22Rv1 (cell line): ENCODE results near the gene SYTL3.

Experiments used
- H3K27ac ChIP-seq: fragments of 450-650 bp; 2 replicates; pipeline ENCODE4 v1.5.1; 2017
- ZFX ChIP-seq: fragments of 450-650 bp; IDR thresholded peaks from 2 replicates; pipeline ENCODE4 v1.6.1; 2017; ENCODE audit warnings: antibody characterized with exemption, borderline replicate concordance
- TF ChIP-seq, protein P1 (sequence below): fragments of 450-650 bp; IDR thresholded peaks from 2 replicates; pipeline ENCODE4 v1.5.1; 2017; ENCODE audit warnings: mild to moderate bottlenecking

The SYTL3 gene

GRCh38 chr6:158756126-158756525, 106.3 kb downstream of the SYTL3 start:
- TF ChIP-seq, protein P1, sequence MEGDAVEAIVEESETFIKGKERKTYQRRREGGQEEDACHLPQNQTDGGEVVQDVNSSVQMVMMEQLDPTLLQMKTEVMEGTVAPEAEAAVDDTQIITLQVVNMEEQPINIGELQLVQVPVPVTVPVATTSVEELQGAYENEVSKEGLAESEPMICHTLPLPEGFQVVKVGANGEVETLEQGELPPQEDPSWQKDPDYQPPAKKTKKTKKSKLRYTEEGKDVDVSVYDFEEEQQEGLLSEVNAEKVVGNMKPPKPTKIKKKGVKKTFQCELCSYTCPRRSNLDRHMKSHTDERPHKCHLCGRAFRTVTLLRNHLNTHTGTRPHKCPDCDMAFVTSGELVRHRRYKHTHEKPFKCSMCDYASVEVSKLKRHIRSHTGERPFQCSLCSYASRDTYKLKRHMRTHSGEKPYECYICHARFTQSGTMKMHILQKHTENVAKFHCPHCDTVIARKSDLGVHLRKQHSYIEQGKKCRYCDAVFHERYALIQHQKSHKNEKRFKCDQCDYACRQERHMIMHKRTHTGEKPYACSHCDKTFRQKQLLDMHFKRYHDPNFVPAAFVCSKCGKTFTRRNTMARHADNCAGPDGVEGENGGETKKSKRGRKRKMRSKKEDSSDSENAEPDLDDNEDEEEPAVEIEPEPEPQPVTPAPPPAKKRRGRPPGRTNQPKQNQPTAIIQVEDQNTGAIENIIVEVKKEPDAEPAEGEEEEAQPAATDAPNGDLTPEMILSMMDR: no peak
- TF ChIP-seq ZFX: no peak
- no peak overlapping the region for H3K27ac ChIP-seq

DNA sequence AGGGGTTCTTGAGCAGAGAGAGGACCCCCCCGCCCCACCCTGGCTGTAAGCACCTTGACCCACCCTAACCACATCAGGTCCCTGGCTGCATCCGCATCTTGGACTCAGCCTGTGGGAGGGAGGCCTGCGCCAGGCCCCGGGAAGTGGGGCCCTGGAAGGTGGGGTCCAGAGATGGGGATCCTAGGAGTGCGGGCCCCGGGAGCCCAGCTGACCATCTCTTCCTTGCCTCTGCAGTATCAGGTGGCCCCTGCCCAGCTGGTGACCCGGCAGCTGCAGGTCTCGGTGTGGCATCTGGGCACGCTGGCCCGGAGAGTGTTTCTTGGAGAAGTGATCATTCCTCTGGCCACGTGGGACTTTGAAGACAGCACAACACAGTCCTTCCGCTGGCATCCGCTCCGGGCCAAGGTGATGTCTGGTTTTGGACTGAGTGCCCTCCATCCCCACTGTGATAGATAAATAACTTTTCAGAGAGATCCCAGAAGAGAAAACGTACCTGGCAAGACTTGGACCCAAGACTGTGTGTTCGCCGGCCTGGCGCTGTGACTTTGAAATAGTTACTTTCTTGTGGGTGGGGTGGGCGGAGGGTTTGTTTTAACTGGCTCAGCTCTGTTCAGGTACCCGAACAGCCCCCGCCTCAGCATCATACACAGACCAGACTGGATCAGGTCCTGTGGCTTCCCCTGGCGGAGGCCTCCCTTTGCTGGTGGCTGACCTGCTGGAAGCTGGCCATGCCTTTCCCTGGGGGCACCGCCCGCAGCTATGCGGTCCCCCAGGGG, 107.3 kb downstream of the SYTL3 start:
- TF ChIP-seq ZFX: no peak
- TF ChIP-seq, protein P1: no peak
- H3K27ac ChIP-seq: no peak overlapping the region

DNA sequence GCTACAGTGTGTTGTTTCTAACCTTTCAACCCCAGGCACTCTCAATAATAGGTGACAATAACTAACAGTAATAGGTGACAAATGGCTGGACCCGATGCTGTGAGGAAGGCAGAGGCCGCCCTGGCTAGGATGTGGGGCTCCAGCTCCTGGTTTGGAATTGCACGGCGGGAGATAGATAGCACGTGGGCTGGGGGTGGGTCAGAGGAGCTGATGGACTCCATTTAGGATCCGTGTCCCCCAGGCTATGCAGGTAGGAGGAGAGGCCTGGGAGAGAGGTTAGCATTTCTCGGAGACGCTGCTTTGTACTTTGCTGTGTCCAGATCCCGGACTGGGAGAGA, 107.9 kb downstream of the SYTL3 start:
- TF ChIP-seq, protein P1: no peak
- TF ChIP-seq ZFX: no peak
- H3K27ac ChIP-seq: no peak overlapping the region

DNA sequence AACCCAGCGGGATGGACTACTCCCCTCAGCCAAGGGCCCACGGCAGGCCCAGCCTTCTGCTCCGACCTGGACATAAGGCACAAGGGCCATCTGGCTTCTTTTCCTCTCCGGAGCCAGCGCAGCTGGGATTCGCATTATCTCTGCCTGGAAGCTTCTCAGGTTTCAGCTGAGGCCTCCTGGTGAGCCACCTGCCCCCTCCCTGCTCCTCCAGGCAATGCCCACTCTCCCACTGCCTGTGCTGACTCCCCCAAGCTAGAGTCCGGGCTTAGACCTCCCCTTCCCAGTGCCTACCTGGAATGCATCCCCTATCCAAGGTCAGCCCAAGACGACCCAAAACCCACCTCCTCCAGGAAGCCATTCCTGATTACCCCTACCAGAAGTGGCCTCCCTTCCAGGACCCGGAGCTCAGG, 108.6 kb downstream of the SYTL3 start:
- no peak overlapping the region for H3K27ac ChIP-seq
- no peak for TF ChIP-seq ZFX
- TF ChIP-seq, protein P1: no peak

DNA sequence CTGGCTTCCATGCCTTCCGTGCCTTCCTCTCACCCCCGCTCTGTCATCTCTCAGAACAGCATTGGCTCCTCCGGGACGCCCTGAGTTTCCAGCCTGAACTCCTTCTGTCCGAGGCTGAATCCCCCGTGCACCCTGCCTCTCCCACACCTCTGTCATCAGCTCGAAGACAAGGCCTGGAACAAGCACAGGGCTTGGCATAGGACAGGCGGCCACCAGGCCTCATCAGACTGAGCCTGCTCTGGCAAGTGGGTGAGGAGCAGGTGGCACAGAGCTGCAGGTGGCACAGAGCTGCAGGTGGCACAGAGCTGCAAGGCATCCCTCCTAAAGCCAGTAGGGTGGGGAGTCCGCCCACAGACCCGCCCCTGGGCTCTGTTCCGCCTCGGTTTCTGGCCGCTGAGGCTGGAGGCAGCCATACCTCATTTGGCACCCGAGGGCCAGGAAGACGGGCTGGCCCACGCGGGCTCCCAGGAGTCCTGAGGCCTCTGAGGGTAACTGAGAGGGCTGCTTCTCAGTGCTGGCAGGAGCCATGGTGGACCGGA, 109.2 kb downstream of the SYTL3 start:
- H3K27ac ChIP-seq: no peak overlapping the region
- TF ChIP-seq ZFX: no peak
- TF ChIP-seq, protein P1: no peak

DNA sequence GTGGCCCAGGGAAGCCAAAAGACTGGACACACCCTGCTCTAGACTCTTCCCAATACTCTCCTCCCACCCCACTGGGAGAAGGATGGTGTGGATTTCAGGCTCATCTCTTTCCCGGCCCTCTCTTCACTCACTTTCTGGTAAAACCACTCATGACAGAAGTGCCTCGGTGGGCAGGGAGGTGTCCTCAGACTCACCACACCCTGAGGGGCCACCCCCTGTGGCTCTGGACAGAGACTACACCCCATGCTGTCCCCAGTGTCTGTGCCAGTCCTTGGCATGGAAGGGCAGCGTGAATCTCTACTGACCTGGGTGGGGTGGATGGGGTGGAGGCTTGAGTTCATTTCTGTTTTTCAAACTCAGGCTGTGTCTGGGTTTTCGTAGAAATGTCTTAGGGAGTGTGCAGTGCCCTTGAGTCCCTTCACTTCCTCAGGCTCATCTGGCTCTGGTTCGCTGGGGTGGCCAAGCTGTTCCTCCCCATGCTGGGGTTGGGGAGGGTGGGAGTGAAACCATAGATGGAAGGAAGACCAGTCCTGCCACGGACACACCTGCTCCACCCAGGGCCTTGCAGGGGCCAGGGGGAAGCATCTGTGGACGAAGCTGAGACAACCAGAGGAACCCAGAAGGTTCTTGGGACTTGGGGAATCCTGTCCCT, 110.2 kb downstream of the SYTL3 start:
- TF ChIP-seq, protein P1: no peak
- TF ChIP-seq ZFX: no peak
- no peak overlapping the region for H3K27ac ChIP-seq
